ENCODE results near the gene AOPEP. TPM values are rescaled to one million over a fixed set of nuclear protein-coding genes. Genes with fewer than 3 reads are reported as not detected.

AOPEP gene
- total and polyA plus RNA-seq, 9 of the 15 experiments (the other 6 are each of a cell fraction or from before 2014, with no cell fraction given): 4.5 to 19.3 (median 13.5) TPM

GRCh38 chr9:94864196-94864595 lies 137.7 kb downstream of the AOPEP start:
- BruUV-seq (replicated peaks): no TSS peak
- no peaks in the 10 kb centered on the region for H3K36me3 ChIP-seq (ENCODE audit: control insufficient read depth, insufficient read depth, low read length)
- H3K4me2 ChIP-seq (ENCODE audit: insufficient read depth, low read length): no peak overlapping the region
- peaks cover 0 to 6% of the 10 kb centered on the region in 2 experiments; a peak in 3 of 5 replicates for H3K4me1 ChIP-seq (replicated peaks in 1 of 2; ENCODE audit: control insufficient read depth in 2 of 2, insufficient read depth in 2 of 2, low read length in 2 of 2)
- FAIRE-seq (no peak), DNase-seq (ENCODE audit: extremely low read depth in 1 of 4, low spot score in 3 of 4) (no peak), ATAC-seq (no peak)
- TF ChIP-seq TBP (optimal IDR thresholded peaks at IDR 0.05; ENCODE audit: low read depth, low read length): no peak
- no peak for TF ChIP-seq ZNF561 (CRISPR knock-in tag; conservative IDR thresholded peaks at IDR 0.05)
- no peak for TF ChIP-seq ETV1 (tag; conservative IDR thresholded peaks at IDR 0.05; ENCODE audit: low read depth)
- TF ChIP-seq LARP7 (IDR thresholded peaks at IDR 0.05): no peak
- no peak for TF ChIP-seq TCF7 (IDR thresholded peaks at IDR 0.05; ENCODE audit: borderline replicate concordance)
- TF ChIP-seq PTTG1 (tag; IDR thresholded peaks at IDR 0.05; ENCODE audit: low read depth): no peak
- no peak for TF ChIP-seq NFRKB (IDR thresholded peaks at IDR 0.05; ENCODE audit: low read depth)
- TF ChIP-seq PHF21A (IDR thresholded peaks at IDR 0.05; ENCODE audit: borderline replicate concordance, low read depth): no peak
- no peak for TF ChIP-seq ZNF780A (CRISPR knock-in tag; IDR thresholded peaks at IDR 0.05)
- TF ChIP-seq, protein P1, sequence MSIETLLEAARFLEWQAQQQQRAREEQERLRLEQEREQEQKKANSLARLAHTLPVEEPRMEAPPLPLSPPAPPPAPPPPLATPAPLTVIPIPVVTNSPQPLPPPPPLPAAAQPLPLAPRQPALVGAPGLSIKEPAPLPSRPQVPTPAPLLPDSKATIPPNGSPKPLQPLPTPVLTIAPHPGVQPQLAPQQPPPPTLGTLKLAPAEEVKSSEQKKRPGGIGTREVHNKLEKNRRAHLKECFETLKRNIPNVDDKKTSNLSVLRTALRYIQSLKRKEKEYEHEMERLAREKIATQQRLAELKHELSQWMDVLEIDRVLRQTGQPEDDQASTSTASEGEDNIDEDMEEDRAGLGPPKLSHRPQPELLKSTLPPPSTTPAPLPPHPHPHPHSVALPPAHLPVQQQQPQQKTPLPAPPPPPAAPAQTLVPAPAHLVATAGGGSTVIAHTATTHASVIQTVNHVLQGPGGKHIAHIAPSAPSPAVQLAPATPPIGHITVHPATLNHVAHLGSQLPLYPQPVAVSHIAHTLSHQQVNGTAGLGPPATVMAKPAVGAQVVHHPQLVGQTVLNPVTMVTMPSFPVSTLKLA (conservative IDR thresholded peaks at IDR 0.05): no peak
- no peak for TF ChIP-seq RBM14 (IDR thresholded peaks at IDR 0.05; ENCODE audit: borderline replicate concordance, insufficient read depth, low read depth, low read length)
- TF ChIP-seq SAP30 (IDR thresholded peaks at IDR 0.05; ENCODE audit: borderline replicate concordance, insufficient read depth, low read depth, low read length, poor library complexity, severe bottlenecking): no peak
- TF ChIP-seq ZNF431 (CRISPR knock-in tag; IDR thresholded peaks at IDR 0.05): no peak
- no peak for TF ChIP-seq NCOR1 (IDR thresholded peaks at IDR 0.05)
- TF ChIP-seq ZNF76 (CRISPR knock-in tag; IDR thresholded peaks at IDR 0.05; ENCODE audit: borderline replicate concordance): no peak
- no peak for TF ChIP-seq NRF1 (conservative IDR thresholded peaks at IDR 0.05 in 1 of 2, IDR thresholded peaks at IDR 0.05 in 1 of 2)
- H3K9me3 ChIP-seq (replicated peaks; ENCODE audit: control insufficient read depth, insufficient read depth, low read depth, low read length): no peaks in the 10 kb centered on the region
- CTCF ChIA-PET (ENCODE audit: low intra/inter-chr PET ratio): no interaction called here
- no peaks in the 10 kb centered on the region for H4K20me1 ChIP-seq (replicated peaks; ENCODE audit: control insufficient read depth, insufficient read depth, low read length)
- no peaks in the 10 kb centered on the region for H3K79me2 ChIP-seq (ENCODE audit: control insufficient read depth, insufficient read depth, low read length)
- H3K4me3 ChIP-seq: no peak overlapping the region
- no peak overlapping the region for H3K9ac ChIP-seq (ENCODE audit: insufficient read depth in 1 of 2, low read depth in 2 of 2, low read length in 2 of 2)
- H2AFZ ChIP-seq (ENCODE audit: low read depth, low read length): no peak overlapping the region
- in situ Hi-C loops (cut with MboI) (no loop called here), intact Hi-C loops (cut with micrococcal nuclease) (no loop called here)
- no peaks in the 10 kb centered on the region for H3K27me3 ChIP-seq (ENCODE audit: control insufficient read depth in 2 of 2, insufficient read depth in 2 of 2, low read length in 2 of 2)
- no peaks in the 10 kb centered on the region for H3K9me1 ChIP-seq (ENCODE audit: control insufficient read depth, insufficient read depth, low read length)
- 40% methylated on average over 3 of the region's 3 CpGs for WGBS (ENCODE audit: insufficient coverage, low coverage, missing lambda C conversion rate)
- POLR2A ChIA-PET: interaction anchor here (0.6 to 1.2 kb wide), 2 partner anchors 15 to 1862 kb away, joined by 3 read pairs; no protein-coding TSS in a partner anchor
- no peak overlapping the region for H3K27ac ChIP-seq (ENCODE audit: extremely low read depth, low read depth, low read length)

All from K562 (cell line).